CD4-positive, alpha-beta T cell treated with Interleukin-15 for 4 hours (primary cell): ENCODE results near the gene MICAL2.

ENCODE experiments used
- DNase-seq: peaks from one replicate; pipeline ENCODE4 v3.0.0-alpha.2; 2020; ENCODE audit warnings: low spot score

MICAL2 gene

GRCh38 chr11:12118949-12119348 lies 8.6 kb downstream of the MICAL2 start:
- no peak for DNase-seq

DNA sequence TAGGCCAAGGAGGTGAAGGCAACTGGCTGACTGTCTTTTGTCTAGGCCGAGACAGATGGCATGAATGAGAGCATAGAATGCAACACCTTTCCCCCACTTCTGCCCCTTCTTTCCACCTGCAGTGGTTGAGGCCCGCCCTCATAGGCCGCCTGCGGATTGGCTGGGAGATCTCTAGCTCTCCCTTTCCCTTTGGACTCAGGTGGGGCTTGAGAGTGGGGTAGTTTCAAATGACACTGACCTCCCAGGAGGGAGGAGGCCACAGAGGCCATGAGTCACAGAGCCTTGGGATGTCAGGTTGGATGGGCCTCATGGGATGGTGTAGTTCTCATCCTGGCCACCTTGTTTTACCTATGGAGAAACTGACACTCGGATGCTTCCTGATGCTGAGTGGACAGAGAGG lies 9.1 kb downstream of the MICAL2 start:
- no peak for DNase-seq

- DNase-seq, result no peak
Observed at GRCh38 chr11:12120031-12121008, 9.9 kb downstream of the MICAL2 start.

- no peak for DNase-seq
Observed at GRCh38 chr11:12121011-12121410, 10.6 kb downstream of the MICAL2 start.

DNA sequence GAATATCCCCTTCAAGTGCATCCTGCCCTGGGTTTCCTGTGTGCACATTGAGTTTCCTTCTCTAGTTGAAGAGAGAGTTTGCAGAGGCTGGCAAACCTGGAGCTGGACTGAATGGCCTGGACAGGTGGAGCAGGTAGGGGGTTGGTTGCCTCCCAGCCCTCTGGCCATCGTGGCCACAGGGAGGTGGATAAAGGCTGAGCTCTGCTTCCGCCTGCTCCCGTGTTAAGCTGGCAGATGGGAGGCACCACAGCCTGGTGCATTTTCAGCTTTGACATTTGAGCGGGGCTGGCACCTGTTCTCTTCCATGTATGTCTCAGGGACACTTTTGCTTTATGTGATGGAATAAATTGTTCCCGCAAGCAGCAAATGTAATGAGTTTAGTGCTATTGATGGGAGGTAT lies 11.1 kb downstream of the MICAL2 start:
- DNase-seq, result no peak

DNA sequence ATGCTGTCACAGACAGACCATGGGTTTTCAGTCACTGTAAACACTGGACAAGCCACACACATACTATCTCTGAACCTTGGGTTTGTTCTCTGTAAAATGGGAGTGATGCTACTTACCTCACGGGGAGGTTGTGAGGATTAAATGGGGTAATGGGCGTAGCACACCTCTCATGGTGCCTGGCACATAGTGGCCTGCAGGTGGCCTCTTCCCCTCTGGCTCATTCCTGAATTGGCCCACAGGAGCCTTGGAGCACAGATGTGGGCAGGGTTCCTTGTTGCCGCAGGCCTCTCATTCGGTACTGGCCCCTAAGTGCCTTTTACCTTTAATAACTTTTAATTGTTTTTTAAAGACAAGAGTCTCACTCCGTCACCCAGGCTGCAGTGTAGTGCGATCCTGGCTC lies 11.7 kb downstream of the MICAL2 start:
- DNase-seq, result no peak

GRCh38 chr11:12123273-12123672 lies 12.9 kb downstream of the MICAL2 start:
- DNase-seq, result no peak

DNA sequence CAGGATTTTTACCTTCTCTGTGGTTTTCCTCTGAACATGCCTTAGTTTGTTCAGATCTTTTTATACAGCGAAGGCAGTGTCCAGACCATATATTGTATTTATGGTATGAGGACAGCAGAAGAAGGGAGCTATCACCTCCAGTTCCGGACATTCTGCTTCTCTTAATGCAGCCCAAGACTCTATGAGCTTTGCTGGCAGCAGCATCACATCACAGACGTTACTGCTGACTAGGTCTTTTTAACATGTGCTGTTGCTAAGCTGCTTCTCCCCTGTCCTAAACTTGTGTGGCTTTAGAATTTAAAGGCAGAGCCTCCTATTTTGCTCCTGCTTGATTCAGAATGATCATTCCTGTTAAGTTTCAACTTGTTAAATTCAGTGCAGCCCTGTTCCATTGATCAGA lies 13.4 kb downstream of the MICAL2 start:
- no peak for DNase-seq

DNA sequence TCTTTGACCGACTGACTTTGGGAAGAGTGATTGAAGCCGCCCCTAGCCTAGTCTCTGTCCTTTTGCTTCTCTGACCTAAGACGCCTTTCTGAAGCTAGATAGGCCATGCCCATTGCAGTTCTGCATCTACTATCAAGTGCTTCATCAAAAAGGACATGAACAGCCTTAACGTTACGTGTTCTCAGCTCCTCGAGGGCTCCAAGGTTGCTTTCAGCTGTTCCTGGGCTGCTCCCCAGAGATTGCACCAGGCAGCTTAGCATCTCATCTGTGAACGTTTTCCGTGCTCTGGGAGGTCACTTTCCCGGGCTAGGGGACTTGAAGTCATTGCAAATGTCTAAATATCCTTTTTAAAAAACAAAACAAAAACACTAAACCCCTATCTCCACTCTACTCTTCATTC lies 13.9 kb downstream of the MICAL2 start:
- no peak for DNase-seq

DNA sequence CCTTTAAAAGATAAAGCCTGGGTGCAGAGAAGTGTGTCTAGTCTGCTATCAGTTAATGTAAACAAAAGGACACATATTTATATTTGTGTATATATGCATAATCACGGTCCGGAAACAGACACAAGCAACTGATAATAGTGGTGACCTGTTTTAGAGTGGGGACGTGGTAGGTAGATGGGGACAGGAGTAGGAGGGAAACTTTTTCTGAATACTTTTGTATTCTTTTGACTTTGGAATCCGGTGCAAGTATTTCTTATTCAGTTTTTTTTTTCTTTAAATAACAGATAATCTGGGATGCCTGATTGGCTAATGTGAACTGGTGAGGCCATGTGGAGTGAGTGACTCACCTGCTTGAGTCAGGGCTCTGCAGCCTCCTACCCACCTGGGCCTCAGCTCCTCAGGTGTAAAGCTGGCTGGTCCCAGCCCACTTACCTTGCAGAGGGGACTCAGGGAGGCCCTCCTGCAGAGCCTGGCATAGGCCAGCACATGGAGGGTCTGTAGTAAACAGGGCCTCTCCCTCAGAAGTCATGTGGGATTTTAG lies 15.3 kb downstream of the MICAL2 start:
- no peak for DNase-seq

GRCh38 chr11:12126344-12127019 lies 16.1 kb downstream of the MICAL2 start:
- DNase-seq, result no peak

DNA sequence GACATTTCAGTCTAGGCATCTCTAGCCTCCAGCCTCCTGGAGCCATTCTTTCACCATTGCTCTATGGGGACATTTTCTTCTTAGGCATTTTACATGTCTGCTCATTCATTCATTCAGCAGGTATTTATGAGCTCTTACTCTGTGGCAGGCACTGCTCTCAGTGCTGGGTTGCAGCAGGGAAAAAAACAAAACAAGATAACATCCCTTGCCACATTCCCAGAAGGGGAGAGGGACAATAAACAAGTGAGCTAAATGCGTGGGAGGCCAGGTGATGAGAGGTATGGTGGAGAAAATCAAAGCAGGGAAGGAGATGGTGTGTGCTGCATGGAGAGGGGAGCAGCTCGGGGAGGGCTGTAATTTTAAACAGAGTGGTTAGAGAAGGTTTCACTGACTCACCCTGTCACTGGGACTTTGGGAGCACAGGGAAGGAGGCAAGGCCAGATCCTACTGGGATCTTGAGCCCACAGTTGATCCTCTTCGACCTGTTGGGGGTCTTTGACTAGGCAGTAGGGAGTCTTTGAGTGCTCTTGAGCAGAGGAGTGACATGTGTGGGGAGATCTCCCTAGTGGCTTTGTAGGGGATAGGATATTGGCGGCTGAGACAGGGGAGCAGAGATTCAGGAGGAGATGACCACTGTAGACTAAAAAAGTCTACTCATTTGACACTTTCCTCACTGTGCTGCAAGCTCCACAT lies 17.0 kb downstream of the MICAL2 start:
- DNase-seq, result no peak

- no peak for DNase-seq
Observed at GRCh38 chr11:12128301-12128751, 17.9 kb downstream of the MICAL2 start.

DNA sequence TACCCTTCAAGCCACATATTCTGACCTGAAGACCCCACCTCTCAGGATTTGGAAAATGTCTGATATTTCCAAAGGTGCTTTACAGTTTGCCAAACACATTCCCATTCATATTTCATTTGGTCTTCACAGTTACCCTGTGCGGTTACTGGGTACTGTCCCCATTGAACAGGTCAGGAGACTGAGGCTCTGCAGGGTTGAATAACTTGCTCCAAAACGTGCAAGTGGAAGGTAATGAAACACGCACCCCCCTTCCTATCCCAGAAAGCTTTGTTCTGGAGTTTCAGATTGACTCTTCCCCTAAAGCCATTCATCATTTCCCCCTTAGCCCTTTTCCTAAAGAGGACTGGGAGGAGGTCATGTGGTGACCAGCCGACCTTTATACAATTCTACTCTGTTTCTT lies 18.8 kb downstream of the MICAL2 start:
- DNase-seq, result no peak

DNA sequence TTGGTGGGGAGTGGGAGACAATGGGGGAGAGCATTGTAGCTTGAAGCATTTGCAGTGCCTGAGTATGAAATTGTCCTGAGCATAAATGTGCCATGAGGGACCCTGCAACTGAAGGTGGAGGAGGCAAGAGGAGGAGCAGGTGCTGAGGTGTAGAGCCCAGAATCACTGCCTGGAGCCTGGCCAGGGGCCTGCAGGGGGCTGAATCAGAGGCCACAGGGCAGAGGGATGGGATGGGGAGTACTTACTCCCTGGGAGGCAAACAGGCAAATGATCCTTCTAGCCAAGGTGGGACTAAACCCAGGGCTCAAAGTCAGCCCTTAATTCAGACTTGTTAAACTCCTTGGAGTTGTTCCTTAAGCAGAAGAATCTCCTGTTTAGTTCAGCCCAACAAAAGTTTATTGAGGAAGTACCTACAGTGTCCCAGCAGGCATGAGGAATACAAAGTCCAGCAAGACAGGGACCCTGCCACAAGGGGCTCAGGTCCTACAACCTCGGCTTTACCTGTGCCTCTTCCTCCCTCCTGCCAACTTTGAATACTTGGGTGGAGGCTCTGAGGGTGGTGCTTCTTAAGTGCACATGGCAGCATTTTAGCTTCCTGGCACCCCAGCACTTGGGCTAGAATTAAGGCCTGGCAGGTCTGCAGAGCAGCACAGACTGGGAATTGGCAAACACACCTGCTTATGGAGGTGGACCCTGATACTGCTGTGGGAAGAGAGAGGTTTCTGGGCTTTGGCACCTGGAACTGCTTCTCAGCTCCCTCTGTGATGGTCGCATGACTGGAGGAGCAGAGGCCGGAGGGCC lies 20.0 kb downstream of the MICAL2 start:
- DNase-seq, result no peak

- no peak for DNase-seq
Observed at GRCh38 chr11:12131943-12132789, 21.8 kb downstream of the MICAL2 start.

DNA sequence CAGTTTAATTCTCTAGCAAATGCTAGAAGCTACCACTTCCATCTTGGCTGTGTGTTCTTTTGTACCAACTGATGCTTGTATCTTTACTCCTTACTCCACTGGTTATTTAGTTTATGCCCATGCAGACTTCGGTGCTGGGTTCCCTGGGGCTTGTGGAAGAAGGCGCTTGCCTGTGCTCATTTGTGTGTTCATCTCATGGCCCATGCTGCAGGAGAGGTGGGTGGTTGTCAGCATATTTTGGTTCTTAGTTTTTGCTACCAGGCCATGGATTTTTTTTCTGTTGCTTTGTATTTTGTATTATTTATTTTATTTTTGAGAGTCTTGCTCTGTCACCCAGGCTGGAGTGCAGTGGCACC lies 22.4 kb downstream of the MICAL2 start:
- no peak for DNase-seq

DNA sequence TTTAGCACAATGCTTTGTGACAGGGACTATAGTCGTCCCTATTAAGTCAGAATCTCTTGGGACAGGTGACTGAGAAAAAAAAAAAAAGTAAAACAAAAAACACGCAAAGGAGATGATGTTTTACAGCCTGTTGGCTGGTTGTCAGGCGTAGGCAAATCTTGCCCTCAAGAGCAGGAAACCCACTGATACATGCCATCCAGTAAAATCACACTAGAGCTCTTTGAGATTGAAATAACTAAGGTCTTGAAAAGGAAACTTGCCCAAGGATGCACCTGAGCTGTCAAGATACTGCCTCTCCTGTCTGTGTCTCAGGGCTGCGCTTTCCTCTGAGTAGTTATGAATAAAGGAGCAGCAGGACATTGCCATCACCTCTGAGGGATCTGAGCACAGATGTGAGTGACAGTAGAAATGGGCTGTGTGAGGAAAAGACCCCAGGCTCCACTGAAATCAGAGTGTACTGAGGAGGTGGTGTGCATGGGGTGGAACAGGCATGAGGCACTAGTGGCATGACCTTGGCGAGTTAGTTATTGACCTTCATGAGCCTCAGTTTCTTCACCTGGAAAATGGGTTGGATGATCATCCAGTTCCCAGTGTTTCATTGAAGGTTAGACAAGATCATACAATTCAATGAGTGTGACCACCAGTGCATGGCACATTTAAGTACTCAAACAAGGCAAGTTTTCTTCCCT lies 23.3 kb downstream of the MICAL2 start:
- DNase-seq, result no peak

DNA sequence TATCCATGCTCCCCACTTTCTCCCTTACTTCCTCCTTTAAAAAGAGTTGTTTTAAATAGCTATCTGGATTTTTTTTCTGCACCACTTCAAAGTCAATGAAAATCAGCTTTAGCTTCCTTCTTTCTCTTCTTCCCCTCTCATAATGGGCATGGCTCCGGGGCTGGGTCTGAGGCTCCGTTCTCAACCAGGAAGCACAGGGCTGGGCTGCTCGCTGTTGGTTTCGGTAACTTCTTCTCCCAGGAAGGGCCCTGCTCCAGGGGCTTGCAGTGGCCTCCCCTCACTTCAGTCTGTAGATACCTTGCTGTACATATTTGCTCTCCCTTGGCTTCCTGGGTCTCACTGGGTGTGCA lies 23.8 kb downstream of the MICAL2 start:
- no peak for DNase-seq

GRCh38 chr11:12135185-12135584 lies 24.8 kb downstream of the MICAL2 start:
- no peak for DNase-seq
